Caco-2 (cell line): ENCODE results near the gene IMMP2L. TPM values are rescaled to one million over a fixed set of nuclear protein-coding genes. Genes with fewer than 3 reads are reported as not detected.

ENCODE experiments used
- BruUV-seq: library from RNA; stranded (reverse); fragments of 400-500 nt; replicated peaks from 2 replicates; lab custom pipeline; 2021; lab: Mats Ljungman, UMichigan
- CTCF ChIA-PET: fragments of 300-600 bp; sonication (Branson Sonifier 250); formaldehyde crosslinking; loops from one replicate; lab custom pipeline; 2022; ENCODE audit warnings: antibody characterized with exemption; lab: Charles Lee
- POLR2A ChIA-PET: fragments of 300-600 bp; sonication (Branson Sonifier 250); formaldehyde crosslinking; loops from one replicate; lab custom pipeline; 2022; ENCODE audit warnings: antibody characterized with exemption; lab: Charles Lee
- DNase-seq, 2 experiments: peaks; one replicate each; pipeline versions ENCODE4 v3.0.0 to v3.0.0-alpha.2; 2020 to 2022
- H3K27me3 ChIP-seq: replicated peaks from 2 replicates; pipeline ENCODE4 v1.6.0; 2011; ENCODE audit warnings: low read length; ENCODE audit not compliant: control insufficient read depth, insufficient read depth
- H3K36me3 ChIP-seq: 2 replicates; pipeline ENCODE4 v1.5.1; 2011; ENCODE audit warnings: low read length; ENCODE audit not compliant: control insufficient read depth, insufficient read depth
- H3K4me1 ChIP-seq: fragments of 250-450 bp; sonication (Bioruptor Pico); 2 replicates; pipeline ENCODE4 v1.5.1; 2020; ENCODE audit warnings: mild to moderate bottlenecking
- H3K4me3 ChIP-seq: 2 replicates; pipeline ENCODE4 v1.5.1; 2011; ENCODE audit warnings: low read depth, mild to moderate bottlenecking, control low read depth, low read length
- H3K9me3 ChIP-seq: fragments of 250-450 bp; sonication (Bioruptor Pico); 2 replicates; pipeline ENCODE4 v1.5.1; 2020; ENCODE audit warnings: mild to moderate bottlenecking, moderate library complexity
- H3K27ac Mint-ChIP-seq: one replicate; pipeline ENCODE4 v1.8.0; 2022; ENCODE audit warnings: mixed read lengths; ENCODE audit not compliant: unreplicated experiment
- H3K27me3 Mint-ChIP-seq: one replicate; pipeline ENCODE4 v1.8.0; 2022; ENCODE audit warnings: mixed read lengths; ENCODE audit not compliant: insufficient read depth, unreplicated experiment
- H3K36me3 Mint-ChIP-seq: one replicate; pipeline ENCODE4 v1.8.0; 2022; ENCODE audit warnings: mild to moderate bottlenecking, mixed read lengths; ENCODE audit not compliant: insufficient read depth, unreplicated experiment
- H3K4me1 Mint-ChIP-seq: one replicate; pipeline ENCODE4 v1.8.0; 2022; ENCODE audit warnings: low read depth, mixed read lengths; ENCODE audit not compliant: unreplicated experiment
- H3K4me3 Mint-ChIP-seq: one replicate; pipeline ENCODE4 v1.8.0; 2022; ENCODE audit warnings: mild to moderate bottlenecking, moderate library complexity, mixed read lengths; ENCODE audit not compliant: unreplicated experiment
- H3K9me3 Mint-ChIP-seq: one replicate; pipeline ENCODE4 v1.8.0; 2022; ENCODE audit warnings: mixed read lengths; ENCODE audit not compliant: unreplicated experiment
- CTCF ChIP-seq, 2 experiments: fragments of 200-600 bp in 1 of 2; IDR thresholded peaks; 1 replicate in 1 of 2; 2 replicates in 1 of 2; pipeline versions ENCODE4 v1.5.1 to v1.8.0; 2011 to 2022; ENCODE audit warnings: antibody characterized with exemption in 1 of 2, control low read depth in 1 of 2, inconsistent platforms in 1 of 2, low read depth in 1 of 2, low read length in 1 of 2, mild to moderate bottlenecking in 1 of 2, moderate library complexity in 1 of 2; ENCODE audit not compliant: insufficient read depth in 1 of 2, severe bottlenecking in 1 of 2, unreplicated experiment in 1 of 2
- intact Hi-C: fragments of 100-400 bp; cut with micrococcal nuclease; formaldehyde crosslinking; loops from one replicate; pipeline ENCODE4 v1.10.0; 2022; ENCODE audit not compliant: unreplicated experiment
- total RNA-seq: library from RNA; stranded (reverse); gene quantifications from 2 replicates; pipeline ENCODE4 v1.2.3, GENCODE V29; 2022

Gene IMMP2L
- total RNA-seq, 1 experiment from 2014 or later, result 9.5 TPM

GRCh38 chr7:111528331-111528730 is 34.0 kb downstream of the IMMP2L start:
- intact Hi-C loops, result no loop called here
- H3K27me3 Mint-ChIP-seq, result no peaks in the 10 kb centered on the region
- POLR2A ChIA-PET, result no interaction called here

GRCh38 chr7:111527545-111527944 is 34.7 kb downstream of the IMMP2L start:
- intact Hi-C loops, result no loop called here
- H3K4me3 ChIP-seq, result no peak overlapping the region
- Mint-ChIP-seq H3K27ac (no peak overlapping the region), H3K36me3 (no peaks in the 10 kb centered on the region), H3K9me3 (no peaks in the 10 kb centered on the region), H3K27me3 (no peaks in the 10 kb centered on the region), H3K4me3 (no peak overlapping the region), H3K4me1 (peaks cover 5% of the 10 kb centered on the region)
- ChIA-PET POLR2A (no interaction called here), CTCF (no interaction called here)
- no TSS peak for BruUV-seq
- H3K36me3 ChIP-seq, result no peaks in the 10 kb centered on the region
- H3K27me3 ChIP-seq, result no peaks in the 10 kb centered on the region
- H3K4me1 ChIP-seq, result no peaks in the 10 kb centered on the region
- DNase-seq, result no peak
- no peaks in the 10 kb centered on the region for H3K9me3 ChIP-seq
- no peak for TF ChIP-seq CTCF (IDR thresholded peaks at IDR 0.05; ENCODE audit: insufficient read depth in 1 of 2, low read depth in 1 of 2, low read length in 1 of 2, severe bottlenecking in 1 of 2, unreplicated experiment in 1 of 2)

More at GRCh38 chr7:111528331-111528730, 34.0 kb downstream of the IMMP2L start:
- H3K27me3 ChIP-seq, result no peaks in the 10 kb centered on the region
- H3K36me3 Mint-ChIP-seq, result no peaks in the 10 kb centered on the region
- CTCF ChIA-PET, result no interaction called here
- H3K4me3 Mint-ChIP-seq, result no peak overlapping the region
- H3K4me3 ChIP-seq, result no peak overlapping the region
- peaks cover 5% of the 10 kb centered on the region for H3K4me1 Mint-ChIP-seq
- H3K4me1 ChIP-seq, result no peaks in the 10 kb centered on the region
- no peaks in the 10 kb centered on the region for H3K9me3 ChIP-seq
- no peak overlapping the region for H3K27ac Mint-ChIP-seq
- no peak for TF ChIP-seq CTCF (IDR thresholded peaks at IDR 0.05; ENCODE audit: insufficient read depth in 1 of 2, low read depth in 1 of 2, low read length in 1 of 2, severe bottlenecking in 1 of 2, unreplicated experiment in 1 of 2)
- DNase-seq, result no peak
- no peaks in the 10 kb centered on the region for H3K9me3 Mint-ChIP-seq
- no TSS peak for BruUV-seq
- no peaks in the 10 kb centered on the region for H3K36me3 ChIP-seq

GRCh38 chr7:111525100-111525499 is 37.2 kb downstream of the IMMP2L start:
- intact Hi-C loops, result no loop called here
- Histone ChIP-seq H3K4me3 (no peak overlapping the region), H3K36me3 (no peaks in the 10 kb centered on the region), H3K4me1 (no peaks in the 10 kb centered on the region), H3K9me3 (no peaks in the 10 kb centered on the region), H3K27me3 (no peaks in the 10 kb centered on the region)
- Mint-ChIP-seq H3K4me1 (peaks cover 5% of the 10 kb centered on the region), H3K9me3 (no peaks in the 10 kb centered on the region), H3K4me3 (no peak overlapping the region), H3K27me3 (no peaks in the 10 kb centered on the region), H3K27ac (no peak overlapping the region), H3K36me3 (no peaks in the 10 kb centered on the region)
- no peak for DNase-seq
- TF ChIP-seq CTCF (IDR thresholded peaks at IDR 0.05; ENCODE audit: insufficient read depth in 1 of 2, low read depth in 1 of 2, low read length in 1 of 2, severe bottlenecking in 1 of 2, unreplicated experiment in 1 of 2), result no peak
- no TSS peak for BruUV-seq
- CTCF ChIA-PET, result no interaction called here
- POLR2A ChIA-PET, result no interaction called here
